Astrocyte (in vitro differentiated cells and primary cell): Measurements from ENCODE around the gene EBLN1. TPM values are rescaled to one million over a fixed set of nuclear protein-coding genes. Genes with fewer than 3 reads are reported as not detected.

ENCODE experiments used
- DNase-seq: peaks from one replicate; pipeline ENCODE4 v3.0.0-alpha.2; 2010; ENCODE audit warnings: low read depth
- FAIRE-seq: peaks from 2 replicates; lab custom pipeline; 2011; peaks lifted over from hg19 to GRCh38; lab: Jason Lieb, UNC
- H2AFZ ChIP-seq: 2 replicates; pipeline ENCODE4 v1.6.0; 2012; ENCODE audit warnings: low read depth, low read length, inconsistent platforms
- H3K27ac ChIP-seq: 2 replicates; pipeline ENCODE4 v1.5.1; 2011; ENCODE audit warnings: low read depth, low read length, inconsistent platforms
- H3K27me3 ChIP-seq: 2 replicates; pipeline ENCODE4 v1.6.0; 2011; ENCODE audit warnings: low read length, inconsistent platforms; ENCODE audit not compliant: insufficient read depth
- H3K36me3 ChIP-seq: 2 replicates; pipeline ENCODE4 v1.5.1; 2011; ENCODE audit warnings: low read length, inconsistent platforms; ENCODE audit not compliant: insufficient read depth
- H3K4me1 ChIP-seq: 2 replicates; pipeline ENCODE4 v1.5.1; 2011; ENCODE audit warnings: low read length, inconsistent platforms; ENCODE audit not compliant: insufficient read depth
- H3K4me2 ChIP-seq: 2 replicates; pipeline ENCODE4 v1.6.0; 2012; ENCODE audit warnings: low read length, inconsistent platforms
- H3K4me3 ChIP-seq: 2 replicates; pipeline ENCODE4 v1.5.1; 2011; ENCODE audit warnings: low read depth, mild to moderate bottlenecking, low read length, inconsistent platforms; ENCODE audit not compliant: insufficient read depth
- H3K79me2 ChIP-seq: 2 replicates; pipeline ENCODE4 v1.6.0; 2012; ENCODE audit warnings: mild to moderate bottlenecking, low read length, inconsistent platforms; ENCODE audit not compliant: insufficient read depth
- H3K9ac ChIP-seq: 2 replicates; pipeline ENCODE4 v1.6.0; 2012; ENCODE audit warnings: mild to moderate bottlenecking, low read length, inconsistent platforms
- H3K9me3 ChIP-seq: 2 replicates; pipeline ENCODE4 v1.5.1; 2012; ENCODE audit warnings: low read depth, mild to moderate bottlenecking, low read length, inconsistent platforms; ENCODE audit not compliant: insufficient read depth
- H4K20me1 ChIP-seq: 2 replicates; pipeline ENCODE4 v1.6.0; 2012; ENCODE audit warnings: low read length, inconsistent platforms; ENCODE audit not compliant: insufficient read depth
- H3K27ac Mint-ChIP-seq: one replicate; pipeline ENCODE4 v1.8.0; 2021; ENCODE audit warnings: mild to moderate bottlenecking, mixed read lengths; ENCODE audit not compliant: unreplicated experiment
- H3K27me3 Mint-ChIP-seq: one replicate; pipeline ENCODE4 v1.8.0; 2021; ENCODE audit warnings: low read depth, mixed read lengths; ENCODE audit not compliant: unreplicated experiment
- H3K36me3 Mint-ChIP-seq: one replicate; pipeline ENCODE4 v1.8.0; 2021; ENCODE audit warnings: low read depth, mixed read lengths; ENCODE audit not compliant: unreplicated experiment
- H3K4me1 Mint-ChIP-seq: one replicate; pipeline ENCODE4 v1.8.0; 2021; ENCODE audit warnings: low read depth, mixed read lengths; ENCODE audit not compliant: unreplicated experiment
- H3K4me3 Mint-ChIP-seq: one replicate; pipeline ENCODE4 v1.8.0; 2021; ENCODE audit warnings: mild to moderate bottlenecking, moderate library complexity, mixed read lengths; ENCODE audit not compliant: unreplicated experiment
- H3K9me3 Mint-ChIP-seq: one replicate; pipeline ENCODE4 v1.8.0; 2021; ENCODE audit warnings: mild to moderate bottlenecking, mixed read lengths; ENCODE audit not compliant: unreplicated experiment
- EZH2 ChIP-seq: IDR thresholded peaks from 2 replicates; pipeline ENCODE4 v1.6.1; 2012; ENCODE audit warnings: mild to moderate bottlenecking, low read length, inconsistent platforms; ENCODE audit not compliant: insufficient read depth
- total RNA-seq: library from RNA; stranded (reverse); gene quantifications from 2 replicates; pipeline ENCODE4 v1.2.1, GENCODE V29; 2021
- TF ChIP-seq, protein P1 (sequence below): IDR thresholded peaks from 2 replicates; pipeline ENCODE4 v1.5.1; 2011; ENCODE audit warnings: low read depth, mild to moderate bottlenecking, inconsistent platforms, low read length, moderate library complexity; ENCODE audit not compliant: insufficient read depth

EBLN1 gene
- total RNA-seq, 1 donor from 2014 or later, result not detected

DNA sequence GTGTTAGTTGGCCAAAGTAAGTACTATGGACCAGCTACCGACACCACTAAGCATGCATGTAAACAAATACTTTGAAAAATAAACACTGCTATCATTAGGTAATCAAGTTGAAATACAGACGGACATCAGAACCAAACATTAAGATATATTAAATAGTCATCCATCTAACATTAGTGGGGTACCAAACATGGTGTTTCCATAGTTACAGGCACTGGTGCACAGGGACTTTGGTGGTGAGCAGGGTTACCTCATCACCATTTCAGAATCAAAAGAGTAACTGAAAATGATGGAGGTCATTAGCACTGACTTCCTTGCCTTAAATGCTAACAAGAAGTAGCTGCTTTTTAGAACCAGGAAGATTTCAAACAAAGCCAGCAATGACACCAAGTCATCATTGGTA is 23.9 kb downstream of the EBLN1 start:
- no peak overlapping the region for H2AFZ ChIP-seq
- no peak overlapping the region for H3K4me2 ChIP-seq
- DNase-seq (no peak), FAIRE-seq (no peak)
- no peaks in the 10 kb centered on the region for H4K20me1 ChIP-seq
- H3K9ac ChIP-seq, result no peak overlapping the region
- H3K9me3 ChIP-seq, result no peaks in the 10 kb centered on the region
- TF ChIP-seq, protein P1, sequence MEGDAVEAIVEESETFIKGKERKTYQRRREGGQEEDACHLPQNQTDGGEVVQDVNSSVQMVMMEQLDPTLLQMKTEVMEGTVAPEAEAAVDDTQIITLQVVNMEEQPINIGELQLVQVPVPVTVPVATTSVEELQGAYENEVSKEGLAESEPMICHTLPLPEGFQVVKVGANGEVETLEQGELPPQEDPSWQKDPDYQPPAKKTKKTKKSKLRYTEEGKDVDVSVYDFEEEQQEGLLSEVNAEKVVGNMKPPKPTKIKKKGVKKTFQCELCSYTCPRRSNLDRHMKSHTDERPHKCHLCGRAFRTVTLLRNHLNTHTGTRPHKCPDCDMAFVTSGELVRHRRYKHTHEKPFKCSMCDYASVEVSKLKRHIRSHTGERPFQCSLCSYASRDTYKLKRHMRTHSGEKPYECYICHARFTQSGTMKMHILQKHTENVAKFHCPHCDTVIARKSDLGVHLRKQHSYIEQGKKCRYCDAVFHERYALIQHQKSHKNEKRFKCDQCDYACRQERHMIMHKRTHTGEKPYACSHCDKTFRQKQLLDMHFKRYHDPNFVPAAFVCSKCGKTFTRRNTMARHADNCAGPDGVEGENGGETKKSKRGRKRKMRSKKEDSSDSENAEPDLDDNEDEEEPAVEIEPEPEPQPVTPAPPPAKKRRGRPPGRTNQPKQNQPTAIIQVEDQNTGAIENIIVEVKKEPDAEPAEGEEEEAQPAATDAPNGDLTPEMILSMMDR, result no peak
- TF ChIP-seq EZH2, result no peak
- Mint-ChIP-seq H3K4me3 (no peak overlapping the region), H3K4me1 (no peaks in the 10 kb centered on the region), H3K9me3 (no peaks in the 10 kb centered on the region), H3K36me3 (no peaks in the 10 kb centered on the region), H3K27ac (no peak overlapping the region), H3K27me3 (no peaks in the 10 kb centered on the region)
- H3K79me2 ChIP-seq, result no peaks in the 10 kb centered on the region
- no peaks in the 10 kb centered on the region for H3K36me3 ChIP-seq
- H3K27ac ChIP-seq, result no peak overlapping the region
- no peak overlapping the region for H3K4me3 ChIP-seq
- H3K27me3 ChIP-seq, result no peaks in the 10 kb centered on the region
- no peaks in the 10 kb centered on the region for H3K4me1 ChIP-seq

DNA sequence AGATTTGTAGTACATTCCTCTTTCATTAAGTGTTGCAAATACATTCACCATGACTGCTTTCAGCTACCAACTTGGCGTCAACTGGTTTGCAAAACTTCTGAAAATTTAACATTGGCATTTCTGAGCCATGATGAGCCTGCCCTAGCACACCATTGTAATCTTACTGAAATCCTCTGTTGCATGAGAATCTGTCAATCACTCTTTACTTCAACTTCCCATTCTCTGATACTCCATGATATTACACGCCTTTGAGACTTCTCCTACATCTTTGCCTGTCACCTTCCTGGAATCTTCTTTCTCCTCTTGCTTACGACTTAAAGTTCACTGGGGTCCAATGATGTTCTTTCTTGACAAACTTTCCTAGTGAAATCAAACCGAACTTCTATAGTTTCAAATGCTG is 32.2 kb downstream of the EBLN1 start:
- H4K20me1 ChIP-seq, result no peaks in the 10 kb centered on the region
- no peaks in the 10 kb centered on the region for H3K36me3 Mint-ChIP-seq
- DNase-seq (no peak), FAIRE-seq (no peak)
- H3K27ac Mint-ChIP-seq, result no peak overlapping the region
- H3K9ac ChIP-seq, result no peak overlapping the region
- H3K36me3 ChIP-seq, result no peaks in the 10 kb centered on the region
- no peak for TF ChIP-seq EZH2
- TF ChIP-seq, protein P1, result no peak
- no peak overlapping the region for H3K27ac ChIP-seq
- peaks cover 12% of the 10 kb centered on the region for H3K27me3 Mint-ChIP-seq
- no peak overlapping the region for H3K4me3 Mint-ChIP-seq
- H3K4me1 Mint-ChIP-seq, result no peaks in the 10 kb centered on the region
- no peak overlapping the region for H3K4me2 ChIP-seq
- H3K9me3 Mint-ChIP-seq, result no peaks in the 10 kb centered on the region
- no peaks in the 10 kb centered on the region for H3K27me3 ChIP-seq
- no peak overlapping the region for H3K4me3 ChIP-seq
- no peak overlapping the region for H2AFZ ChIP-seq
- no peaks in the 10 kb centered on the region for H3K9me3 ChIP-seq
- no peaks in the 10 kb centered on the region for H3K79me2 ChIP-seq
- H3K4me1 ChIP-seq, result no peaks in the 10 kb centered on the region

GRCh38 chr10:22183771-22184461 is 33.9 kb downstream of the EBLN1 start:
- H2AFZ ChIP-seq, result no peak overlapping the region
- no peaks in the 10 kb centered on the region for H3K4me1 ChIP-seq
- no peak overlapping the region for H3K4me3 ChIP-seq
- Mint-ChIP-seq H3K9me3 (no peaks in the 10 kb centered on the region), H3K27ac (no peak overlapping the region), H3K36me3 (no peaks in the 10 kb centered on the region), H3K27me3 (peaks cover 12% of the 10 kb centered on the region), H3K4me1 (no peaks in the 10 kb centered on the region), H3K4me3 (no peak overlapping the region)
- H3K79me2 ChIP-seq, result no peaks in the 10 kb centered on the region
- H3K36me3 ChIP-seq, result no peaks in the 10 kb centered on the region
- FAIRE-seq (no peak), DNase-seq (no peak)
- no peaks in the 10 kb centered on the region for H3K27me3 ChIP-seq
- TF ChIP-seq, protein P1, result no peak
- TF ChIP-seq EZH2, result no peak
- no peaks in the 10 kb centered on the region for H3K9me3 ChIP-seq
- H4K20me1 ChIP-seq, result no peaks in the 10 kb centered on the region
- no peak overlapping the region for H3K9ac ChIP-seq
- no peak overlapping the region for H3K4me2 ChIP-seq
- no peak overlapping the region for H3K27ac ChIP-seq
